KMS-11 (cell line): ENCODE data around the gene PLD1.
"Not testable (repeated sequence)": the region's sequence is repeated elsewhere in the genome, so short reads cannot be mapped to it uniquely, and the experiment has no call there.

Experiments
- H2AFZ ChIP-seq: fragments of 200-600 bp; sonication (generic); 2 replicates; pipeline ENCODE4 v1.6.1; 2016; ENCODE audit warnings: antibody characterized with exemption, mixed run types, low read depth
- H3K27ac ChIP-seq: fragments of 200-600 bp; sonication (generic); 2 replicates; pipeline ENCODE4 v1.6.1; 2016; ENCODE audit warnings: mild to moderate bottlenecking, mixed run types
- H3K27me3 ChIP-seq: fragments of 200-600 bp; sonication (generic); 2 replicates; pipeline ENCODE4 v1.6.1; 2017; ENCODE audit warnings: mild to moderate bottlenecking, low read depth, mixed run types, moderate library complexity; ENCODE audit not compliant: insufficient read depth
- H3K36me3 ChIP-seq: fragments of 200-600 bp; sonication (generic); 2 replicates; pipeline ENCODE4 v1.6.1; 2017; ENCODE audit warnings: mild to moderate bottlenecking, mixed run types; ENCODE audit not compliant: insufficient read depth
- H3K4me1 ChIP-seq: fragments of 200-600 bp; sonication (generic); 2 replicates; pipeline ENCODE4 v1.6.1; 2016; ENCODE audit warnings: mild to moderate bottlenecking, low read depth, mixed run types; ENCODE audit not compliant: poor library complexity, severe bottlenecking
- H3K4me2 ChIP-seq: fragments of 200-600 bp; sonication (generic); 2 replicates; pipeline ENCODE4 v1.7.0; 2016; ENCODE audit warnings: mild to moderate bottlenecking, mixed run types
- H3K4me3 ChIP-seq: fragments of 200-600 bp; sonication (generic); IDR thresholded peaks from 2 replicates; pipeline ENCODE4 v1.6.1; 2017; ENCODE audit warnings: low read depth, low read length, mixed read lengths; ENCODE audit not compliant: insufficient read depth
- H3K79me2 ChIP-seq: fragments of 200-600 bp; sonication (generic); 2 replicates; pipeline ENCODE4 v1.6.1; 2016; ENCODE audit warnings: low read depth, mixed run types; ENCODE audit not compliant: insufficient read depth
- H3K9ac ChIP-seq: fragments of 200-600 bp; sonication (generic); 2 replicates; pipeline ENCODE4 v1.6.1; 2016; ENCODE audit warnings: mild to moderate bottlenecking, mixed run types
- H4K20me1 ChIP-seq: fragments of 200-600 bp; sonication (generic); 2 replicates; pipeline ENCODE4 v1.6.1; 2016; ENCODE audit warnings: mild to moderate bottlenecking, mixed run types; ENCODE audit not compliant: insufficient read depth
- CTCF ChIP-seq: fragments of 200-600 bp; sonication (generic); conservative IDR thresholded peaks from 2 replicates; pipeline ENCODE4 v1.6.1; 2017; ENCODE audit warnings: low read depth, mild to moderate bottlenecking, antibody characterized with exemption, low read length, moderate library complexity, mixed read lengths

PLD1 gene

GRCh38 chr3:171749124-171749523, 61.2 kb downstream of the PLD1 start:
- Histone ChIP-seq H3K27me3 (no peaks in the 10 kb centered on the region), H3K9ac (no peak overlapping the region)
- no peak for TF ChIP-seq CTCF

GRCh38 chr3:171748064-171748924, 62.0 kb downstream of the PLD1 start:
- no peaks in the 10 kb centered on the region for H3K4me1 ChIP-seq
- H3K4me3 ChIP-seq: no peak overlapping the region
- no peak for TF ChIP-seq CTCF
- no peak overlapping the region for H2AFZ ChIP-seq
- no peaks in the 10 kb centered on the region for H3K27me3 ChIP-seq
- no peak overlapping the region for H3K4me2 ChIP-seq
- H3K79me2 ChIP-seq: no peaks in the 10 kb centered on the region
- no peaks in the 10 kb centered on the region for H4K20me1 ChIP-seq
- no peak overlapping the region for H3K27ac ChIP-seq
- no peaks in the 10 kb centered on the region for H3K36me3 ChIP-seq
- H3K9ac ChIP-seq: no peak overlapping the region

More at GRCh38 chr3:171749124-171749523, 61.2 kb downstream of the PLD1 start:
- Histone ChIP-seq H3K79me2 (no peaks in the 10 kb centered on the region), H3K4me3 (no peak overlapping the region), H3K36me3 (no peaks in the 10 kb centered on the region), H3K27ac (no peak overlapping the region), H3K4me1 (no peaks in the 10 kb centered on the region), H4K20me1 (no peaks in the 10 kb centered on the region), H3K4me2 (no peak overlapping the region), H2AFZ (no peak overlapping the region)

- Histone ChIP-seq H2AFZ (no peak overlapping the region), H3K27me3 (no peaks in the 10 kb centered on the region), H3K9ac (no peak overlapping the region), H4K20me1 (no peaks in the 10 kb centered on the region), H3K4me1 (no peaks in the 10 kb centered on the region), H3K27ac (no peak overlapping the region), H3K36me3 (no peaks in the 10 kb centered on the region), H3K4me2 (no peak overlapping the region), H3K79me2 (no peaks in the 10 kb centered on the region), H3K4me3 (no peak overlapping the region)
- no peak for TF ChIP-seq CTCF
Observed at GRCh38 chr3:171747223-171747920, 62.9 kb downstream of the PLD1 start.

- H3K9ac ChIP-seq, H2AFZ ChIP-seq, H3K4me2 ChIP-seq, H3K4me1 ChIP-seq, H3K36me3 ChIP-seq, H3K27me3 ChIP-seq, H3K27ac ChIP-seq, H3K79me2 ChIP-seq, H4K20me1 ChIP-seq, H3K4me3 ChIP-seq: not testable (repeated sequence)
Observed at GRCh38 chr3:171746320-171747222, 63.7 kb downstream of the PLD1 start.
